DMS153 (cell line): ENCODE results near the gene HACL1.

Experiments
- DNase-seq: peaks from one replicate; lab custom pipeline; 2025; lab: John Stamatoyannopoulos, UW

The HACL1 gene

DNA sequence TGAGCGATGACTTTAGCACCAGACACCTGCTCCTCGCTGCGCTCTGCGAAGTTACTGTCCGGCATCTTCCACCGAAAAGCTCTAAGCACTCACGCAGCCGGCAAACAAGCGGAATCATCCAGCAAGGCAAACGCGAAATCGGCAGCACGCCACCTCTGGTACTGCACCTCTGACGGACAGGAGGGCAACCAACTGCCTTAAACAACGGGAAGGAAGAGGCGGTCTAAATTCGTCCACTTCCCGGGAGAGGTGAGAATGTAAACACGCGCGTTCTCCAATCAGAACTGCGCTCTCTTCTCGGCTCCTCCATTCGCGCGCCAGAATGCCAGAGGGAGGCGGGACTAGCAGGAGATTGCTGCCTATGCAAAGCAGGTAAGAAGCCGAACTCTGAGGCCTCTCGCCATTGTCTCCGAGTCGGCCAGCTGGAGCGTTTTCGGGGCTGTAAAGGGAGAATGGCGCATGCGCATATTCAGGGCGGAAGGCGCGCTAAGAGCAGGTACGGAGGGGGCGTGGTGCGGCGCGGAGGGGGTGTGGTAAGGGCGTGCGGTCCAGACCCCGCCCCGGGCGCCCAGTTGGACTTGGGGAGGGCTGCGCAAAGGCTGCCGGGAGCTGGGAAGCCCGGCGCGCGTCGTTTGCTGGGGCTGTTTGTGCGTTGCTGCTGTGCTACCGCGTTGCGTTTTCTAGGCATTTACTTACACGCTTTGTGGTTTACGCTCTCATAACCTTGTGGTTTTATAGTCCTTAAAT is at the start of gene HACL1, which contains the start of gene BTD:
Gene HACL1, minus strand, starts transcription at position 171 of the 747 bp plus-strand sequence. Its CDS starts 106 bp downstream, at position 65.
Gene BTD, plus strand, starts transcription at position 347 of the 747 bp plus-strand sequence. CDS start 33,695 bp downstream, outside the sequence.
- DNase-seq: no peak

- DNase-seq: no peak
Measured at GRCh38 chr3:15649858-15650257, 48.5 kb upstream of the HACL1 start.

DNA sequence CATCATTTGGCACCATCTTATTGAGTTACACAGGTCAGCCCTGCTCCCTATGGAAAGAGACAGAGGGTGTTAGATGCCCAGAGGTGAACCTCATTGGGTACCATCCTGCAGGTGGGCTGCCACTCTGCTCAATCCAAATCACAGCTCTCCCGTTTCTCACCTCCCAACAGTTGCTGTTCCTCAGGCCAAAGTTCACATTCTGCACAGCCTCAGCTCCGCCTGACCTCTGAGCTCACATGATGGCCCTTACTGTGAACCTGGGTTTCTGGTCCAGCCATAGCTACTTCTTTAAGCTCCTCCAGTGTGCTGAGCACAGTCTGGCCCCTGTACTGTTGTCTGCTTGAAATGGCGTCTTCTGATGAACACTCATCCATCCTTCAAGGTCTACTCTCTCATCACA is 48.0 kb upstream of the HACL1 start:
- DNase-seq: no peak

DNA sequence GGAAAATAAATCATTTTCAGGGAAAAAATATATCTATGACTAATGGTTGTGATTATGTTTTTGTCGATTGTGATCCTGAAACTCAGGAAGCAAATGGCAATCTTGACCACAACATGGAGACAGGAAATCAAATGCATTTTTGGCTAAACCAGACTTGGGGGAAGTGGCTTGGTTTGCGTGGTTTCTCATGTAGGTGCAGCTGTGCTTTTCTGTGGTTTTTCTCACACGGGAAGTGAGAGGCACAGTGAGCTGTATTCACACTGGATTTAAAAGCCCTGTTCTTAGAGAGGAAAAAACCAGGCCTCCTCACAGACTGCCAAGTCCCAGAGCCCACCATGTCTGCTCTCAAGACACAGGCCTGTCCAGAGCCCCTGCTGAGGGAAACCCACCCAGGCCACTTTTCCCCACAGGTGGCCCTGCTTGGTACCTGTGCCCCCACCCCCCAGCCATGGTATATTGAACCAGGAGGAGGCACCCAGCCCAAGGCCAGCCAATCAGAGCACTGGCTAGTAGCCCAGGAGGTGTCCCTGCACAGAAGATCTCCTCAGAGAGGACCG is 46.3 kb upstream of the HACL1 start:
- no peak for DNase-seq

- no peak for DNase-seq
Measured at GRCh38 chr3:15646851-15647511, 45.6 kb upstream of the HACL1 start.

DNA sequence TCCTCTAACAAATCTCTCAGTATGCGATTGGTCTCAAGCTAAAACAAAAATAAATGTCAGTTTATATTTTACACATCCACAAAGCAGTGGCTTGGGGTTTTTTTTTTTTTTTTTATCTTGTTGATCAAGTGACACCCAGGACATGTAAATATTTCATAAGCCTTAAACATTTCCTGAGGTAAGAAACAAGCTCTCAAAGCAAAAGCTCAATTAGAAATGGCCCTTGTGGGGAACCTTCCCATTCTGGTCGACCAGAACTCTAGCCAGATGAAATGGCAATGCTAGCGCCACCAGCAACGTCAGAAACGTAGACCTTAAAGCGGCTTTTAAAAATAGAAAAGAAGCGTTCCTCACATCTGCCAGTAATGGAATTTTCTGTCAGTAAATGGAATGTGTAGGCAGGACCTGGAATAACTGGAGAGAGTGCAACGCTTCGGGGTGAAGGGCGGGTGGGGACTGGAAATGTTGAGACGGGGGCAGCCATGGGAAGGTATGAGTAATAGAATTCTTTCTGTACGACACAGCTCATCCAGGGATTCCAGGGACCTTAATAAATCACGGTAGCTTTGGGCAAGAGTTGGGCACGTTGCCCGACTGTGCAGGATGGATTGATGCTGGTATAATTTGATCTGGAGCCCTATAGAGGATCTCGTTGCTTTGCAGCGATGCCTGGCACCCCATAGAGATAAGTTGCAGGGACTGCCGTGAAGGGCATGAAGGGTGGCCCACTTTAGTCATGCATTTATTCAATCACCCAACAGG is 44.6 kb upstream of the HACL1 start:
- no peak for DNase-seq

DNA sequence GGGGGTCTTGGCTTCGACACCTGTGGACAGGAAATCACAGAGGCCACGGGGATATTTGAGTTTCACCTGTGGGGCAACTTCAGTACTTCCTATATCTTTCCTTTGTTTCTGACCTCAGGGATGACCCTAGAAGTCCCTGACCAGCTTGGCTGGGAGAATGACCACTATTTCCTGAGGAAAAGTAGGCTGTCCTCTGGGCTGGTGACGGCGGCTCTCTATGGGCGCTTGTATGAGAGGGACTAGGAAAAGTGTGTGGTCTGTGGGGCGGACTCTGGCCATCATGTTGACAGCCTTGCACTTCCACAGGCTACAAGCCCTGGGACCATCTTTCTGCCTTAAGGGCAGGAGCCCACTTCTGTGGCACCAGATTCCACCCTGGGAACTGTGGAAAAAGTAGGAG is 43.9 kb upstream of the HACL1 start:
- no peak for DNase-seq

DNA sequence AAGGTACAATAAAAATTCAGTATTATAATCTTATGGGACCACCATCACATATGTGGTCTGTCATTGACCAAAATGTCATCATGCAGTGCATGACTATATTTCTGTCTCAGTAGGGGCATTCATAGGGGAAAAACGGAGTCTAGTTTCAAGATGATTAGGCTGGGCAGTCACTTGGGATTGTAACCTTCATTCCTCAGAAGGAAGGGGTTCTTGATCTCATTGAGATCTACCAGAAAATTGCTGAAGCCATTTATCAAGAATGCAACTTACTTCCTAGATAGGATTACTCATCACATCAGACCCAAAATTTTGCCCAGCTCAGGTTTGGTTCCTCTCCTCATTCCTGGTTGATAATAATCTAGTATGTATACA is 37.5 kb upstream of the HACL1 start:
- DNase-seq: no peak

- DNase-seq: no peak
Measured at GRCh38 chr3:15638193-15638890, 37.0 kb upstream of the HACL1 start.

GRCh38 chr3:15637131-15637951 is 36.0 kb upstream of the HACL1 start:
- DNase-seq: no peak

DNA sequence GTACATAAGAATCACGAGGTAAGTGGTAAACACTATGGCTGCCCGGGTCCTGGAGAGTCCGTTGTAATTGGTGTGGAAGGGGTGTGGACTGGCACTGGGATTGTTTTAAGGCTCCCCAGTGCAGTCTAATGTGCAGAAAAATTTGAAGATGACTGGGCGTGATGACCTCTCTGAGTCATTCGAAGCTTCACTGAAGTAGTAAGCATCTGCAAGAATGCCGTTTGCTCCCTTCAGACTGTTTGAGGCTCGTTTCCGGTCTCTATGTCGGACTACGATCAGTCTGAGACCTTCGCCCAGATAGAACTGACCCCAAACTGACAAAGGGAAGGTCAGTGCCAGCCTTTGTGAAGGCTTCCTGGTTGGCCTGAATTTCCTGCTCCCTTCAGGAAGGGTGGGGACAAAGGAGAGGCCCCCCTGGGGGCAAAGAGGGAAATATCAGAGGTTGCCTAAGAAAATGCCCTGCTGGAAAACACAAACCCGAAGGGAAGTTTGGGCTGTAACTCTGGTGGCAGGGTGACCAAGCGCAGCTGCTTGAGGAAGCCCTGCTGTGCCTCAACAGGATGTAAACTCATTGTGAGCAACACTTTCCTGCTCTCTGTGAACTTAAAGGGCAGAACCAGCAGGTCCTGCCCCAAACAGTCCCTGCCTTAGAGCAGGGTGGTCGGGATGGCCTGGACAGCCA is 34.8 kb upstream of the HACL1 start:
- DNase-seq: no peak

GRCh38 chr3:15635121-15635661 is 33.8 kb upstream of the HACL1 start:
- no peak for DNase-seq

DNA sequence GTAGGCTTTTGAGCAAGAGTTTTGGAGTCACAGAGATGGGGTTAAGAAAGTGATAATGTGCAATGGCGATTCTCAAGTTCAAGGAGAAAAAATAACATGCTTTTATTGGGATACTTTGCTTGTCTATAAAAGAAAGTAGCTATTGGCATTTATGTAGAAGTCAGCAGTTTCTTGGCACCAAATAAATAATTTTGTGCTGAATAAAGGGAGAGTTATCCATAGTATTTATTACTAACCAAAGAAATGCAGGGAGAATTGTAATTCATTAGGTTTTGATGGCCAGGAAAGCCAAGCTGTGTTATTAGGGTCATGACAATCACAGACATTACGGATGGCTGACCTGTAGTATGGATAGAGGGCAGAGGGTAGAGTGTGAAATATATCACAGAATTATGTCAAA is 33.3 kb upstream of the HACL1 start:
- DNase-seq: no peak

- DNase-seq: no peak
Measured at GRCh38 chr3:15633766-15634598, 32.6 kb upstream of the HACL1 start.

GRCh38 chr3:15633159-15633558 is 31.8 kb upstream of the HACL1 start:
- no peak for DNase-seq

DNA sequence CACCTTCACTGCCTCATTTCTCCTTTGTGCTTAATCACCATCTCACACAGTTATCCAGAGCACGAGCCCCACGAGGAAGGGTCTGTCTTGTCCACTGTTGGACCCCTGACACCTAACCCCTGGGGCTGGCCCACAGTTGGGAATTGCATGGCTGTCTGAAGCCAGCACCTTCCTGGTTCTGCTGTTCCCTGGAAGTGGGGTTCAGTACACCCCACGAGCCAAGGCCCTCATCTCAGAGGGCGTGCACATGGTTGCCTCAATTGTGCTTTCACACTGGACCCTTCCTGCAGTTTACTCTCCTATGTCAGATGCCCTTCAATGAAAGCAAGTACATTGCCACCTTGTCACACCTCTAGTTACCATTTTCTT is 30.8 kb upstream of the HACL1 start:
- no peak for DNase-seq

DNA sequence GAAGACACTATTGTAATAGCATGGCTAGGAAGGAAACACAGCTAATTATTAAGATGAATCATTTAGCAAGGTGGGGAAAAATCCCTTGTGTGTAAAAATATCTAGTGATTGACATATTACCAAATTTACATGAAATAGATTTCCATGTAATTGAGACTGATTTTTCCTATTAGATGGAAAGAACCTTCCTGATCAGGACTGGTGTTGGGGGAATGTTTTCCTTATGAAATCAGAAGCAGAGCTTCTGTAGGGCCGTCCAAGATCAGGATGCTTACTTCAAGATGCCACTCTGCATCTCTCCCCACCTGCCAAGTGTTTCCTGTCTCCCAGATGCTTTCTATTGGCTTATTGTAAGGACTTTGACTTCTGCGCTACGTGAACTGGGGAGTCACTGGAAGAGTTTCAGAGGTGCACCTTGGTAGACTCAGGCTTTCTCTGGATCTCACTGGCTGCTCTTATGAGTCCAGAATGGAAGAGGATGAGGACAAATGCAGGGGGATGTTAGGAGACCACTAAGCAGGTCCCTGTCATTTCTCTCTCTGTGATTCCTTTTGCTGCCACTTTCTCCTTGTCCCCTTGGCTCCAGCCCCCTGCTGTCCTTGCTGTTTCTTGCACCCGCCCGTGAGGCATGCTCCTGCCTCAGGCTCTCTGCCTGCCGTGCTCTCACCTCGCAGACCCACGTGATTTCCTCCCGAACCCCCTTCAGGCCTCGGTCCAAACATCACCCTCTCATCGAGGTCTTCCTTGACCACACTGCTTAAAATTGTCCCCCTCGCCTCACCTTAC is 30.2 kb upstream of the HACL1 start:
- no peak for DNase-seq

GRCh38 chr3:15630646-15631350 is 29.4 kb upstream of the HACL1 start:
- no peak for DNase-seq
